Activated CD8-positive, alpha-beta memory T cell treated with anti-CD3 and anti-CD28 coated beads, Interleukin-2, amount 50 U/mL, for 1 hour (primary cell): ENCODE measurements around the gene TMEM63A.
"Not testable (repeated sequence)": the region's sequence is repeated elsewhere in the genome, so short reads cannot be mapped to it uniquely, and the experiment has no call there.

Experiments
- DNase-seq: peaks from one replicate; pipeline ENCODE4 v3.0.0-alpha.2; 2020; ENCODE audit errors: extremely low read depth

TMEM63A gene

GRCh38 chr1:225796097-225796496 lies 86.1 kb downstream of the TMEM63A start:
- DNase-seq: not testable (repeated sequence)
